KOPT-K1 (cell line): ENCODE results near the gene GMDS.

Experiments used
- H3K27ac ChIP-seq: fragments of 200-600 bp; sonication (generic); 2 replicates; pipeline ENCODE4 v1.5.1; 2016; ENCODE audit warnings: antibody characterized with exemption, mild to moderate bottlenecking, low read depth, low read length; ENCODE audit not compliant: poor library complexity, severe bottlenecking
- H3K36me3 ChIP-seq: fragments of 200-600 bp; sonication (generic); 2 replicates; pipeline ENCODE4 v1.5.1; 2017; ENCODE audit warnings: antibody characterized with exemption, mild to moderate bottlenecking, low read length, moderate library complexity; ENCODE audit not compliant: insufficient read depth
- H3K9me3 ChIP-seq: fragments of 200-600 bp; sonication (generic); 2 replicates; pipeline ENCODE4 v1.5.1; 2017; ENCODE audit warnings: antibody characterized with exemption, low read length, mild to moderate bottlenecking; ENCODE audit not compliant: insufficient read depth, poor library complexity, severe bottlenecking

Gene GMDS

DNA sequence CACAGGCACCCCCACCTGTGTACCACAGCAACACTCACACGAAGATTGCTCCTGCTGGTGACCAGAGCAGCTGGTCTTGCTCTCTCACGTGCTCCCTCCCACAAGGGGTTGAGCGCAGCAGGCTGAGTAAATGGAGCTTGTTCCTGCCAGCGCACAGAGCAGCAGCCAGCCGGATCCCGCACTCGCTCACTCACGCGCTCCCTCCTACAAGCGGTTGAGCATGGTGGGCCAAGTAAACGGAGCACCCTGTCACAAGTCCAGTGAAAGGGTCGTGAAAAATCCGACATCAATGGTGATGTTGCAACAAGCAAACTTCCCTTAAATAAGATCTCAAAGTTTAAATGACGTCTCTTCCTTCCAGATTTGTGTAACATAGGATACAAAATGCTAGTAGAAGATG, 322.0 kb downstream of the GMDS start:
- 0 out of 2 replicates have a peak, but pooled peaks cover 5% of the 10 kb centered on the region for H3K36me3 ChIP-seq
- H3K9me3 ChIP-seq, result no peaks in the 10 kb centered on the region
- H3K27ac ChIP-seq, result no peak overlapping the region

GRCh38 chr6:1917626-1918371, 327.6 kb downstream of the GMDS start:
- no peak overlapping the region for H3K27ac ChIP-seq
- H3K36me3 ChIP-seq, result no peaks in the 10 kb centered on the region

GRCh38 chr6:1916334-1917070, 328.9 kb downstream of the GMDS start:
- H3K36me3 ChIP-seq, result no peaks in the 10 kb centered on the region
- H3K27ac ChIP-seq, result peak overlapping the region; percentile 53
- H3K9me3 ChIP-seq, result no peaks in the 10 kb centered on the region

More at GRCh38 chr6:1917626-1918371, 327.6 kb downstream of the GMDS start:
- no peaks in the 10 kb centered on the region for H3K9me3 ChIP-seq

GRCh38 chr6:1915226-1915625, 330.2 kb downstream of the GMDS start:
- no peak overlapping the region for H3K27ac ChIP-seq
- H3K9me3 ChIP-seq, result no peaks in the 10 kb centered on the region
- no peaks in the 10 kb centered on the region for H3K36me3 ChIP-seq

DNA sequence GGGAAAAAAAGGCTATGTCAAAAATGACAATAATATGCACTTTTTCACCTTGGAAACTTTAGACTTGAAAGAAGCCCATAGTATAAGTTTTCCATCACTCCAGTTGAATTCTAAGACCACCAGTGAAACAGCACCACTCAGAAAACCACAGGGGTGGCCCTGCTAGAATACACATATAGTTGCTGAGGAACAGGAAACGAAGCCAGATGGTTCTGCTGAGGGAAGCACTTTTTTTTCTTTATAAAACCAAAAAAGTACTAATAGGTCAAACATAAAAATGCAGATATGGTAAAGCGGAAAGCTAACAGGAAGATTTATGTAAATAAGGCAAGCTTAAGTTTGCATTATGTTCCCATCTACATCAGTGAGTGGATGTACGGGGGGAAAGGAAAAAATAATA, 331.8 kb downstream of the GMDS start:
- Histone ChIP-seq H3K27ac (no peak overlapping the region), H3K36me3 (no peaks in the 10 kb centered on the region), H3K9me3 (no peaks in the 10 kb centered on the region)

DNA sequence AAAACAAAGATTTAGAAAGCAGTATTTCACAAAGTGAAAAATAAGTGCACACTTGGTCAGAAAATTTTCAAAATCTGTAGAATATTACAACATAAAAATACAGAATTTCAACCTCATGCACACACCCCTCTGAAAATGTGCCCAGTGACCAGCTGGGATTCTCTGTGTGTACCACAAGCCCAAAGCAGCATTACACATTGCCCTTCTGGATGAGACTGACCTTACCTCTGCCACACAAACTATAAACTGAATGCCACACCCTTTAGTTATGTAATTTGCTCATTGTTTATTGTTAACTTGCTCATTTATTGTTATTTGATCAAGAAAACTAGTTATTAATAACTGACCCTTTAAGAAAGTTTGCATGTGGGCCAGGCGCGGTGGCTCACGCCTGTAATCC, 332.7 kb downstream of the GMDS start:
- H3K9me3 ChIP-seq, result no peaks in the 10 kb centered on the region
- no peak overlapping the region for H3K27ac ChIP-seq
- H3K36me3 ChIP-seq, result no peaks in the 10 kb centered on the region

DNA sequence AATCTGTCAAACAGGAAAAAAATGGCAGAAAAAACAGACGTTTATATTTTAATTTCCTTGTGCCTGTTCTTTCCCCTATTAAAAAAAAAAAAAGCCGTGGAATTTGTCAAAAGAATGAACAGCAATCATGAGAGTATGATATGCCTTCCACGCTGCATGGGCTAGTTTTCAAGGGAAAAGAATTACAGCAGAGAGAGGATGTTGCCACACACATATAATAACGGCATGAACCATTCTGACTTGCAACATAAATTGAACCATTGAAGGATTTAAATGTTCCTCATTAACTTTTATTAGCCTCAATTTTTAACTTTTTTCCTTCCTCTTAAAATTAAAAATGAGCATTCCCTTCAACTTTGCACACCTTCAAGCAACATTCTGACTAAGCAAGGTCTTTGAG, 333.9 kb downstream of the GMDS start:
- H3K27ac ChIP-seq, result no peak overlapping the region

DNA sequence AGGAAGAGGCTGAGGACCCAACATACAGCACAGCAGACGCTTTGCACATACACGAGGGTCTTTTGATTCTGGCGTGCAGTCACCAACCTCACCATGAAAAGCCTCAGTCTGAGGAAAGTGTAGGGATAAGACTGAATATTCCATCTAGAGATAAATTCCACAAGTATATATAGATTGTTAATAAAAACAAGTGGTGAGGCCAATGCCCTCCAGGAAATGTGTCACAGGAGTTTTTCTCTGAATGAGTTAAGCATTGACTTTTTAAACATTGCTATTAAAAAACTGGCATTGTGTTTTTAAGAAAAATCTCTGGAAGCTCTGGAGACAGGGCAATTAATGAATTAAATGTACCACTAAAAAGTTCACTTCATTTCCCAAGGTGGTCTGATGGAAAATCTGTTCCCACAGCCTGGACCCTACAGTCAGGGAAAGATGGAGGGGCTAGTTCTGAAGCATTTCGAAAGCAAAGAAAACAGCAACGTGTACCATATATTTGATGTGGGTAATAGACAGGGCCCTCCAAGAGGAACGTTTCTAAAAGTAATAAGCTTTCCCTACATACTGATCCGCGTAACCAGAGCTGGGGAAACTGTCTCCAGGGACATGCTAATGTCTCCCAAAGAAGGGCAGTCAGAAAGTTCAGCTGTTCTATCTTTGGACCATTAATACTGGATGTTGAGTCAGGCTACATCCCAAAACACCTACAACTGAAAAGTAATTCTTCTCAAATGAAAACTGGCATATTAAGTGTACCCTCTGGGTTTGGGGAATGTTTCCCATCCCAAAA, 334.6 kb downstream of the GMDS start:
- Histone ChIP-seq H3K9me3 (no peaks in the 10 kb centered on the region), H3K36me3 (no peaks in the 10 kb centered on the region), H3K27ac (no peak overlapping the region)

More for the DNA sequence above, 333.9 kb downstream of the GMDS start:
- Histone ChIP-seq H3K36me3 (no peaks in the 10 kb centered on the region), H3K9me3 (no peaks in the 10 kb centered on the region)

DNA sequence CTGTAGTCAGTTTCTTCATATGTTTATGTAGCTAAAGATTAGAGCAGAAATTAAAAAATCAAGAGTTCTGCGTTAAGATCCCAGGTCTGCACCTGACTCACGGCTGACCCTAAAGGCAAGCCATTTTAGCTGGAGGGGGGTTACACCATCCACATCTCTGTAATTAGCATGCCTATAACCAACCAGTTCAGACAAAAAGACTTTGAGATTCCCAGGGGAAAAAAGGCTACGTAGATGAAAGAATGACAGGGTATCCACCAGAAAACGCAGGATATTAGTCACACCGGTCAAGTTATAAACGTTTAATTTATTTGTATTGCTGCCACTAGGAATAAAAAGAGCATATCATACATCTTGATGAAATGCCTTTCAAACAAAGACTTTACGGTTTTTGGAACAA, 336.6 kb downstream of the GMDS start:
- H3K9me3 ChIP-seq, result no peaks in the 10 kb centered on the region

GRCh38 chr6:1906609-1907008, 338.8 kb downstream of the GMDS start:
- no peaks in the 10 kb centered on the region for H3K36me3 ChIP-seq
- no peak overlapping the region for H3K27ac ChIP-seq
- H3K9me3 ChIP-seq, result no peaks in the 10 kb centered on the region

More for the DNA sequence above, 336.6 kb downstream of the GMDS start:
- Histone ChIP-seq H3K36me3 (no peaks in the 10 kb centered on the region), H3K27ac (no peak overlapping the region)

DNA sequence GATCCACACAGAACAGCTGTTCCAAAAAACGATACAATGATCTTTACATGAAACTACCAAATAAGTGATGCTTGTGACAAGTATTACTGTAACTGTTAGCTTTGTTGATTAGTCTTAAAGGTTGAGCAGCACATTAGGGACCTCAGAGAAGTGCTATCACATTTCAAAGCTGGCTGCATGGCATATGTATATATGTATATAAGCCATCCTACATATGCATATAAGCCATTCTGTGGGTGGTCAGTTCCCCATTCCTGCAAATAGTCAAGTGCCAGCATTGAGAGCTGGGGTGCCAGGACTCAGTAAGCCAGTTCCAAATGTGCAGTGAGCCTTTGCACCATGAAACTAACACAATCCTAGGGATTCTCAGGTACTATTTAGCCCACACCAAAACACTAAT, 339.4 kb downstream of the GMDS start:
- Histone ChIP-seq H3K27ac (no peak overlapping the region), H3K9me3 (no peaks in the 10 kb centered on the region), H3K36me3 (no peaks in the 10 kb centered on the region)

- H3K27ac ChIP-seq, result no peak overlapping the region
Measured at GRCh38 chr6:1904898-1905297, 340.5 kb downstream of the GMDS start.

DNA sequence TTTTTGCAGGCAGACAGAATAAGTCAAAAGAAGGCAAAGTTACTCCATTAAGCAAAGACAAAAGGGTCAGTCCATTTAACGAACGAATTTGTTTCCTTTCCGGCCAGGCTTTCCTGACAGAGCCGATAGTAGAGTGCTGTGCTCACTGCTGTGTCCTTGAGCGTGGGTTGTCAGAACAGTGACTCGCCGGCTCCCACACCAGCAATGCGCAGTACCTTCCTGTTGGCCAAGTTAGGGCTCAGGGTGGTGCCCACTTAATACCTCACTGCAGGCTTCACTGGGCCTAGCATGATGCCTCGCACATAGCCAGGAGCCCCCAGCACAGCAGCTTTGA, 341.0 kb downstream of the GMDS start:
- Histone ChIP-seq H3K27ac (no peak overlapping the region), H3K36me3 (no peaks in the 10 kb centered on the region), H3K9me3 (no peaks in the 10 kb centered on the region)

More at GRCh38 chr6:1904898-1905297, 340.5 kb downstream of the GMDS start:
- H3K9me3 ChIP-seq, result no peaks in the 10 kb centered on the region
- no peaks in the 10 kb centered on the region for H3K36me3 ChIP-seq

GRCh38 chr6:1903780-1904465, 341.5 kb downstream of the GMDS start:
- no peaks in the 10 kb centered on the region for H3K9me3 ChIP-seq
- no peak overlapping the region for H3K27ac ChIP-seq

DNA sequence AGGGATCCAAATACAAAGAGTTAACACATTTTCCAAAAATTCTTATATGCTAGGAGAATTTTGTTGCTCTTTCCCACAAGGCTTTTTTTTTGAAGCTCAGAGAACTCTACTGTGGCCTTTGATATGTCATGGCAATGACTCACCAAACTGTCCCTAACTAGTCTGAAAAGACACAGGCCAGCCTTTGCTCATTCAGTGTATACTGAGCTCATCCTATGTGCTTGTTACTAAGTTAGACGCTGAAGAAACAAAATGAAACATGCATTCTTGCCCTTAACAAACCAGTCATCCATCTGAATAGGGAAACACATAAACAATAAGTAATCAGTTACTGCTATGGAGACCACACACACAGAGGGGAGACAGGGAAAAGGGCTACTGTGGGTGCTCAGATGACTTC, 343.8 kb downstream of the GMDS start:
- no peaks in the 10 kb centered on the region for H3K36me3 ChIP-seq
- H3K9me3 ChIP-seq, result no peaks in the 10 kb centered on the region
- H3K27ac ChIP-seq, result no peak overlapping the region

More at GRCh38 chr6:1903780-1904465, 341.5 kb downstream of the GMDS start:
- no peaks in the 10 kb centered on the region for H3K36me3 ChIP-seq
